Heart right ventricle (tissue), 16 donors: Measurements from ENCODE around the gene TRAK1. TPM values are rescaled to one million over a fixed set of nuclear protein-coding genes. Genes with fewer than 3 reads are reported as not detected.
A peak's percentile ranks its signal among the peaks of the same experiment; 100 is the strongest.

ENCODE experiments used
- ATAC-seq, 8 donors: fragments of 200-7000 bp; cut with Tn5 transposase; one replicate each; pipeline ENCODE4 v1.9.1; 2020; ENCODE audit warnings: mild to moderate bottlenecking in 8 of 8, moderate library complexity in 8 of 8, moderate number of reproducible peaks in 1 of 8
- DNase-seq, 2 donors: peaks; one replicate each; pipeline ENCODE4 v3.0.0-alpha.2; 2020
- H3K27ac ChIP-seq, 10 donors: fragments of 200-600 bp; sonication (generic) in 2 of 10; one replicate each; pipeline versions ENCODE4 v1.5.0 to v1.8.0; 2020 to 2022; ENCODE audit warnings: mild to moderate bottlenecking in 3 of 10
- H3K27me3 ChIP-seq, 7 donors: fragments of 200-600 bp; one replicate each; pipeline ENCODE4 v1.8.0; 2021 to 2022; ENCODE audit warnings: mild to moderate bottlenecking in 2 of 7
- H3K36me3 ChIP-seq, 9 donors: fragments of 200-600 bp; sonication (generic) in 1 of 9; one replicate each; pipeline versions ENCODE4 v1.5.0 to v1.8.0; 2020 to 2022; ENCODE audit warnings: mild to moderate bottlenecking in 2 of 9
- H3K4me1 ChIP-seq, 9 donors: fragments of 200-600 bp; sonication (generic) in 1 of 9; one replicate each; pipeline versions ENCODE4 v1.5.0 to v1.8.0; 2020 to 2022; ENCODE audit warnings: mild to moderate bottlenecking in 4 of 9
- H3K4me3 ChIP-seq, 10 donors: fragments of 200-600 bp; sonication (generic) in 2 of 10; one replicate each; pipeline versions ENCODE4 v1.5.0 to v1.8.0; 2020 to 2022; ENCODE audit warnings: mild to moderate bottlenecking in 7 of 10, moderate library complexity in 2 of 10
- H3K9me3 ChIP-seq, 11 donors: fragments of 200-600 bp in 10 of 11; sonication (generic) in 2 of 11; one replicate each; pipeline versions ENCODE4 v1.5.0 to v1.8.0; 2013 to 2022; ENCODE audit warnings: mild to moderate bottlenecking in 2 of 11, control low read depth in 1 of 11, moderate library complexity in 1 of 11
- CTCF ChIP-seq, 9 donors: fragments of 200-600 bp; sonication (generic) in 2 of 9; IDR thresholded peaks; one replicate each; pipeline versions ENCODE4 v1.5.0 to v1.8.0; 2021 to 2022; ENCODE audit warnings: antibody characterized with exemption in 9 of 9, mild to moderate bottlenecking in 5 of 9, moderate library complexity in 1 of 9
- WGBS, 2 donors: extraction: QIAGEN DNeasy Blood & Tissue Kit; methylation state at CpG; one replicate each; pipeline ENCODE4 v1.1.7; 2013; ENCODE audit warnings: inconsistent platforms in 1 of 2; 5-methylcytosine and 5-hydroxymethylcytosine counted together
- intact Hi-C, 10 donors: fragments of 100-400 bp; cut with DNase I; formaldehyde crosslinking; loops; one replicate each; pipeline versions ENCODE4 v1.11.1 to v1.14.2; 2022
- polyA plus RNA-seq, 2 donors: library from polyadenylated mRNA; stranded (reverse); fragments of 200-250 nt; gene quantifications; one replicate each; pipeline ENCODE4 v1.2.3, GENCODE V29; 2013
- total RNA-seq, 10 donors: library from RNA; stranded (reverse); fragmentation: NEBNext Ultra II Directional in 3 of 10; extraction: Animal tissue kit (Norgen Biotek cat#: 25700) in 3 of 10; gene quantifications; one replicate each; pipeline versions ENCODE4 v1.2.1 to v1.2.4, GENCODE V29; 2021 to 2023
- donor health status: Arrhythmogenic right ventricular cardiomyopathy.
- donor health status: ischemic (EF 13 %, LVEDD 7.1; RV severe dilation, severe dysfunction).
- donor health status: healthy with polysubstance abuse.
- donor health status: DM: no; HTN: yes; CAD: no.
- donor health status: DM: no; HTN: no; CAD: no.
- donor health status: ischemic (EF 25% LVEDD 6.9; RV normal size, moderate dysfunction).
- donor health status: ischemic (EF 25% LVEDD 5.7; RV mildly dilated, moderate dysfunction).
- donor health status: healthy.
- donor health status: DM: yes; HTN: yes; CAD: no.
- donor health status: Ischemic cardiomyopathy.
- donor health status: ischemic (EF 35%, LVEDD 5.7; RV mildly dilated, moderate dysfunction).
- donor health status: nonischemic (EF 11% LVEDD 7.7; RV severe dilation, severe dysfunction).
- donor health status: DM: yes; HTN: yes; CAD: no.
- donor health status: PGD.
- donor health status: ischemic (EF 29% LVEDD 5.4; RV normal size, mild dysfunction).
- donor health status: nonischemic (EF 23%, LVEDD 6.1; RV moderate dilation, normal function).

Gene TRAK1
- total and polyA plus RNA-seq, 12 donors: 35.5 to 423 (median 303) TPM

- H3K27me3 ChIP-seq: peaks cover 17 to 95% (median 93%) of the 10 kb centered on the region in 7 donors
- ATAC-seq: no peak
- no peaks in the 10 kb centered on the region for H3K9me3 ChIP-seq
- H3K4me3 ChIP-seq: no peak overlapping the region
- no peak for TF ChIP-seq CTCF (IDR thresholded peaks at IDR 0.05)
- 8 to 10% methylated on average over 60 of the region's 60 CpGs for WGBS, 2 donors
- DNase-seq: no peak
- intact Hi-C loops: no loop called here
- no peak overlapping the region for H3K27ac ChIP-seq
- H3K4me1 ChIP-seq: peaks cover 0 to 34% (median 17%) of the 10 kb centered on the region in 9 donors
- H3K36me3 ChIP-seq: no peaks in the 10 kb centered on the region
Observed at GRCh38 chr3:42265059-42265991, 174.2 kb downstream of the TRAK1 start.

GRCh38 chr3:42266085-42266484, 174.9 kb downstream of the TRAK1 start, which contains the start of gene CCK:
Gene CCK (minus strand): TSS chr3:42266185. CDS start chr3:42263630, 2,555 bp downstream.
- Histone ChIP-seq H3K9me3 (no peaks in the 10 kb centered on the region), H3K27me3 (peaks cover 17 to 93% (median 92%) of the 10 kb centered on the region in 7 donors), H3K27ac (no peak within 1 kb of the TSS), H3K36me3 (no peaks in the 10 kb centered on the region), H3K4me1 (peaks cover 0 to 34% (median 17%) of the 10 kb centered on the region in 9 donors), H3K4me3 (no peak within 1 kb of the TSS)
- ATAC-seq (no peak), DNase-seq (no peak)
- intact Hi-C loops: no loop called here
- 39 to 42% methylated on average over 16 of the region's 16 CpGs for WGBS, 2 donors
- TF ChIP-seq CTCF (IDR thresholded peaks at IDR 0.05): no peak

GRCh38 chr3:42267878-42268277, 176.7 kb downstream of the TRAK1 start:
- H3K27ac ChIP-seq: no peak overlapping the region
- H3K4me1 ChIP-seq: peaks cover 0 to 29% (median 17%) of the 10 kb centered on the region in 9 donors
- DNase-seq (no peak), ATAC-seq (peak in 1 of 8 donors; percentile 30)
- 86 to 94% methylated on average over 6 of the region's 6 CpGs for WGBS, 2 donors
- no peak overlapping the region for H3K4me3 ChIP-seq
- intact Hi-C loops: no loop called here
- H3K9me3 ChIP-seq: no peaks in the 10 kb centered on the region
- peaks cover 17 to 83% (median 78%) of the 10 kb centered on the region in 7 donors for H3K27me3 ChIP-seq
- no peak for TF ChIP-seq CTCF (IDR thresholded peaks at IDR 0.05)
- H3K36me3 ChIP-seq: no peaks in the 10 kb centered on the region

GRCh38 chr3:42269647-42270046, 178.5 kb downstream of the TRAK1 start:
- Histone ChIP-seq H3K4me1 (peaks cover 0 to 11% (median 2%) of the 10 kb centered on the region in 9 donors), H3K36me3 (no peaks in the 10 kb centered on the region), H3K4me3 (no peak overlapping the region), H3K27me3 (peaks cover 11 to 66% (median 61%) of the 10 kb centered on the region in 7 donors), H3K9me3 (no peaks in the 10 kb centered on the region), H3K27ac (no peak overlapping the region)
- no peak for DNase-seq
- intact Hi-C loops: loop anchor here in 1 of 10 donors (10.0 kb wide), 1 partner anchor 155 kb away; no protein-coding TSS in a partner anchor
- TF ChIP-seq CTCF (IDR thresholded peaks at IDR 0.05): no peak
- WGBS, 2 donors: 67 to 69% methylated on average over 7 of the region's 7 CpGs
- ATAC-seq: no peak
